ENCODE data around the gene ANO7.

DNA sequence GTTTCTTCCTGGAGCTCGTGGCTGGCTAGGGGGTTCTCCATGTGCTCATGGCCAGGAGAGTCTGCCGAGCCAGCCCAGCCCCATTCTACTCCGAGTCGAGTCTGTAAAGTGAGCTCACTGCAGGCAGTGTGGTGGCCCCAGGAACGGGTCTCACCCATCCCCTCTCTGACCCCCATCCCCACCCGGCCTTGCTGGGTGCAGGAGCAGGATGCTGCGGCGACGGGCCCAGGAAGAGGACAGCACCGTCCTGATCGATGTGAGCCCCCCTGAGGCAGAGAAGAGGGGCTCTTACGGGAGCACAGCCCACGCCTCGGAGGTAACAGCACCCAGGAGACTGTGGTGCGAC, 1.4 kb downstream of the ANO7 start:
- TF ChIP-seq CTCF (IDR thresholded peaks at IDR 0.05) (no peak), POLR2A (IDR thresholded peaks at IDR 0.05) (no peak)
